Measurements from ENCODE around the gene PACRGL.

GRCh38 chr4:20666012-20666860, 34.0 kb upstream of the PACRGL start:
- TF ChIP-seq POLR2A (IDR thresholded peaks at IDR 0.05; ENCODE audit: low read length) (no peak), CEBPB (IDR thresholded peaks at IDR 0.05) (no peak)

Data from A549 (cell line).